NCI-H510A (cell line): Measurements from ENCODE around the gene ALDH16A1.
"Not testable (repeated sequence)": the region's sequence is repeated elsewhere in the genome, so short reads cannot be mapped to it uniquely, and the experiment has no call there.

Source experiments
- DNase-seq: peaks from one replicate; lab custom pipeline; 2025; lab: John Stamatoyannopoulos, UW

Gene ALDH16A1

GRCh38 chr19:49465371-49465770, 12.3 kb downstream of the ALDH16A1 start:
- no peak for DNase-seq

- no peak for DNase-seq
These were observed 15.2 kb downstream of the ALDH16A1 start for GRCh38 chr19:49468199-49468598.

- DNase-seq, result no peak
These were observed 15.9 kb downstream of the ALDH16A1 start for GRCh38 chr19:49468746-49469447.

- DNase-seq, result no peak
These were observed 17.0 kb downstream of the ALDH16A1 start for GRCh38 chr19:49469828-49470614.

- DNase-seq, result no peak
These were observed 17.6 kb downstream of the ALDH16A1 start for GRCh38 chr19:49470615-49470978.

- no peak for DNase-seq
These were observed 19.9 kb downstream of the ALDH16A1 start for GRCh38 chr19:49472936-49473335.

GRCh38 chr19:49473501-49473867, 20.5 kb downstream of the ALDH16A1 start:
- DNase-seq, result not testable (repeated sequence)

GRCh38 chr19:49473868-49474541, 21.0 kb downstream of the ALDH16A1 start, which contains the start of gene FLT3LG:
Gene FLT3LG, plus strand, starts transcription at chr19:49474215. Its CDS starts 425 bp downstream, at chr19:49474640.
- no peak for DNase-seq

GRCh38 chr19:49474542-49474924, 21.5 kb downstream of the ALDH16A1 start:
- DNase-seq, result no peak

GRCh38 chr19:49475191-49475917, 22.3 kb downstream of the ALDH16A1 start:
- DNase-seq, result no peak

- DNase-seq, result peak; percentile 62
These were observed 23.2 kb downstream of the ALDH16A1 start for GRCh38 chr19:49475995-49476880.

GRCh38 chr19:49479975-49480628, 27.1 kb downstream of the ALDH16A1 start:
- DNase-seq, result no peak

- no peak for DNase-seq
These were observed 28.1 kb downstream of the ALDH16A1 start for GRCh38 chr19:49481020-49481683.

GRCh38 chr19:49486232-49486631, 33.2 kb downstream of the ALDH16A1 start:
- DNase-seq, result no peak

GRCh38 chr19:49486710-49487276, 33.8 kb downstream of the ALDH16A1 start:
- no peak for DNase-seq

- DNase-seq, result peak; percentile 96
These were observed 34.4 kb downstream of the ALDH16A1 start, which contains the start of gene RPL13A for GRCh38 chr19:49487277-49488045. Gene RPL13A, plus strand, starts transcription at chr19:49487608. Its CDS starts 22 bp downstream, at chr19:49487630.

- DNase-seq, result no peak
These were observed 35.2 kb downstream of the ALDH16A1 start for GRCh38 chr19:49488046-49488862.
